Hepatocyte (in vitro differentiated cells): ENCODE results near the gene FIZ1.

Source experiments
- EZH2phosphoT487 ChIP-seq: fragments of 200-600 bp; sonication (generic); IDR thresholded peaks from one replicate; pipeline ENCODE4 v1.6.1; 2018; ENCODE audit warnings: antibody characterized with exemption, mild to moderate bottlenecking, low read depth, moderate library complexity; ENCODE audit not compliant: unreplicated experiment, severe bottlenecking
- TF ChIP-seq, protein P1 (sequence below): fragments of 200-600 bp; sonication (generic); IDR thresholded peaks from 2 replicates; pipeline ENCODE4 v1.5.1; 2016; ENCODE audit warnings: antibody characterized with exemption, mild to moderate bottlenecking; ENCODE audit not compliant: poor library complexity

- TF ChIP-seq, protein P1, sequence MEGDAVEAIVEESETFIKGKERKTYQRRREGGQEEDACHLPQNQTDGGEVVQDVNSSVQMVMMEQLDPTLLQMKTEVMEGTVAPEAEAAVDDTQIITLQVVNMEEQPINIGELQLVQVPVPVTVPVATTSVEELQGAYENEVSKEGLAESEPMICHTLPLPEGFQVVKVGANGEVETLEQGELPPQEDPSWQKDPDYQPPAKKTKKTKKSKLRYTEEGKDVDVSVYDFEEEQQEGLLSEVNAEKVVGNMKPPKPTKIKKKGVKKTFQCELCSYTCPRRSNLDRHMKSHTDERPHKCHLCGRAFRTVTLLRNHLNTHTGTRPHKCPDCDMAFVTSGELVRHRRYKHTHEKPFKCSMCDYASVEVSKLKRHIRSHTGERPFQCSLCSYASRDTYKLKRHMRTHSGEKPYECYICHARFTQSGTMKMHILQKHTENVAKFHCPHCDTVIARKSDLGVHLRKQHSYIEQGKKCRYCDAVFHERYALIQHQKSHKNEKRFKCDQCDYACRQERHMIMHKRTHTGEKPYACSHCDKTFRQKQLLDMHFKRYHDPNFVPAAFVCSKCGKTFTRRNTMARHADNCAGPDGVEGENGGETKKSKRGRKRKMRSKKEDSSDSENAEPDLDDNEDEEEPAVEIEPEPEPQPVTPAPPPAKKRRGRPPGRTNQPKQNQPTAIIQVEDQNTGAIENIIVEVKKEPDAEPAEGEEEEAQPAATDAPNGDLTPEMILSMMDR, result no peak
- TF ChIP-seq EZH2phosphoT487, result no peak
Measured at GRCh38 chr19:55603581-55604292, 4.4 kb upstream of the FIZ1 start.
